GM23338 (cell line): ENCODE data around the gene SURF1. TPM values are rescaled to one million over a fixed set of nuclear protein-coding genes. Genes with fewer than 3 reads are reported as not detected.

Source experiments
- ATAC-seq: fragments of 200-7000 bp; cut with Tn5 transposase; 3 replicates; pipeline ENCODE4 v1.9.1; 2020
- DNase-seq: peaks from one replicate; pipeline ENCODE4 v3.0.0-alpha.2; 2015; ENCODE audit warnings: low spot score
- H2AFZ ChIP-seq: fragments of 200-600 bp; sonication (generic); 2 replicates; pipeline ENCODE4 v1.8.0; 2016; ENCODE audit warnings: antibody characterized with exemption, mild to moderate bottlenecking, moderate library complexity
- H3F3A ChIP-seq: fragments of 200-600 bp; sonication (generic); replicated peaks from 2 replicates; pipeline ENCODE4 v1.8.0; 2017; ENCODE audit warnings: antibody characterized with exemption, mixed run types, low read depth
- H3K27ac ChIP-seq: fragments of 200-600 bp; sonication (generic); 2 replicates; pipeline ENCODE4 v1.6.1; 2016; ENCODE audit warnings: low read depth
- H3K27me3 ChIP-seq: fragments of 200-600 bp; sonication (generic); 2 replicates; pipeline ENCODE4 v1.8.0; 2016; ENCODE audit warnings: mild to moderate bottlenecking, mixed run types, moderate library complexity; ENCODE audit not compliant: insufficient read depth
- H3K36me3 ChIP-seq: fragments of 200-600 bp; sonication (generic); 2 replicates; pipeline ENCODE4 v1.8.0; 2016; ENCODE audit warnings: mild to moderate bottlenecking; ENCODE audit not compliant: insufficient read depth
- H3K4me1 ChIP-seq: fragments of 200-600 bp; sonication (generic); 2 replicates; pipeline ENCODE4 v1.8.0; 2016; ENCODE audit warnings: mild to moderate bottlenecking, moderate library complexity; ENCODE audit not compliant: insufficient read depth
- H3K4me2 ChIP-seq: fragments of 200-600 bp; sonication (generic); 2 replicates; pipeline ENCODE4 v1.7.1; 2017; ENCODE audit warnings: mixed run types
- H3K4me3 ChIP-seq: fragments of 200-600 bp; sonication (generic); 2 replicates; pipeline ENCODE4 v1.6.1; 2016; ENCODE audit warnings: mixed run types
- H3K79me2 ChIP-seq: fragments of 200-600 bp; sonication (generic); replicated peaks from 2 replicates; pipeline ENCODE4 v1.8.0; 2017; ENCODE audit warnings: mild to moderate bottlenecking; ENCODE audit not compliant: insufficient read depth
- H3K9me2 ChIP-seq: fragments of 200-600 bp; sonication (generic); 2 replicates; pipeline ENCODE4 v1.8.0; 2017; ENCODE audit not compliant: insufficient read depth
- H4K20me1 ChIP-seq: fragments of 200-600 bp; sonication (generic); replicated peaks from 2 replicates; pipeline ENCODE4 v1.8.0; 2017; ENCODE audit warnings: mild to moderate bottlenecking; ENCODE audit not compliant: insufficient read depth
- H3K27ac Mint-ChIP-seq: 2 replicates; pipeline ENCODE4 v1.8.0; 2020; ENCODE audit warnings: inconsistent platforms, mild to moderate bottlenecking, moderate library complexity, mixed read lengths
- H3K27me3 Mint-ChIP-seq: 3 replicates; pipeline ENCODE4 v1.8.0; 2022; ENCODE audit warnings: low read depth, mild to moderate bottlenecking, moderate library complexity, mixed read lengths, inconsistent platforms; ENCODE audit not compliant: insufficient read depth, poor library complexity
- H3K36me3 Mint-ChIP-seq: 3 replicates; pipeline ENCODE4 v1.8.0; 2021; ENCODE audit warnings: low read depth, mild to moderate bottlenecking, inconsistent platforms, moderate library complexity, mixed read lengths
- H3K4me1 Mint-ChIP-seq: 3 replicates; pipeline ENCODE4 v1.8.0; 2020; ENCODE audit warnings: mild to moderate bottlenecking, inconsistent platforms, mixed read lengths
- H3K4me3 Mint-ChIP-seq: 3 replicates; pipeline ENCODE4 v1.8.0; 2021; ENCODE audit warnings: moderate library complexity, mild to moderate bottlenecking, inconsistent platforms, mixed read lengths
- H3K9me3 Mint-ChIP-seq: 3 replicates; pipeline ENCODE4 v1.8.0; 2020; ENCODE audit warnings: moderate library complexity, mild to moderate bottlenecking, inconsistent platforms, mixed read lengths
- CREB1 ChIP-seq: fragments of 250-450 bp; sonication (Bioruptor Pico); IDR thresholded peaks from 2 replicates; pipeline ENCODE4 v1.5.0; 2020; ENCODE audit warnings: low read depth, mild to moderate bottlenecking, moderate library complexity
- EZH2 ChIP-seq: fragments of 200-600 bp; sonication (generic); IDR thresholded peaks from one replicate; pipeline ENCODE4 v1.8.0; 2017; ENCODE audit warnings: antibody characterized with exemption, mild to moderate bottlenecking, low read depth; ENCODE audit not compliant: unreplicated experiment
- JUNB ChIP-seq: IDR thresholded peaks from one replicate; pipeline ENCODE4 v1.6.1; 2016; ENCODE audit warnings: antibody characterized with exemption; ENCODE audit not compliant: unreplicated experiment
- NANOG ChIP-seq: IDR thresholded peaks from 2 replicates; pipeline ENCODE4 v1.6.1; 2016; ENCODE audit warnings: antibody characterized with exemption, borderline replicate concordance
- POLR2AphosphoS5 ChIP-seq: IDR thresholded peaks from 2 replicates; pipeline ENCODE4 v1.6.1; 2016; ENCODE audit warnings: antibody characterized with exemption, low read depth
- polyA plus RNA-seq: library from polyadenylated mRNA; unstranded; fragments of >200 nt; fragmentation: Nextera tagmentation; extraction: Ambion mirVana; gene quantifications from 2 replicates; pipeline ENCODE4 v1.2.1, GENCODE V29; 2016
- total RNA-seq: library from RNA; depleted of rRNA; stranded (reverse); fragments of >200 nt; shearing (Covaris generic); gene quantifications from 2 replicates; pipeline ENCODE4 v1.2.3, GENCODE V29; 2014
- TF ChIP-seq, protein P1 (sequence below): IDR thresholded peaks from 2 replicates; pipeline ENCODE4 v1.6.1; 2016; ENCODE audit warnings: antibody characterized with exemption

SURF1 gene
- total and polyA plus RNA-seq, 2 experiments from 2014 or later, result 39.1 to 52.6 TPM

DNA sequence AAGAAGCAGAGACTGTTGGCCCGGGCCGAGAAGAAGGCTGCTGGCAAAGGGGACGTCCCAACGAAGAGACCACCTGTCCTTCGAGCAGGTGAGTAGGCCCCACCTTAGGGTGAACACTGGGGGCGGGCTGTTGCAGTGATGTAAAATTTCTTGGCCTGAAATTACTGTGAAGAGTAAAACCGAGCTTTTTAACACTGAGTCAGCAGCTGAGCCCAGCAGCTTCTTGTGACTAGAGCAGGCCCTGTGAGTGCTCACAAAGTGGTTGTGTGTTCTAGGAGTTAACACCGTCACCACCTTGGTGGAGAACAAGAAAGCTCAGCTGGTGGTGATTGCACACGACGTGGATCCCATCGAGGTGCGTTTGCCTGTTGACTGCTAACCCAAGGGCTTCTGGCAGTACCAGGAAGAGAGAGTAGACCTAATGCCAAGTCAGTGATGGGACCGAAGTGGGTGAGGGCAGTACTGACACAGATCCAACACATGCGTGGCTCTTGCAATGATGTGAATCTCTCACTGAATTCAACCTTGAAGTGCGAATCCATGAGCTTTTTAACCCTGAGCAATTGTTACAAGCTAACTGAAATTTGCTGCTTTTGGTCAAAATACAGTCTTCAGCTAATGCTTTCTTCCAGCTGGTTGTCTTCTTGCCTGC lies 6.2 kb downstream of the SURF1 start:
- Histone ChIP-seq H3K27me3 (no peaks in the 10 kb centered on the region), H3K4me2 (peak overlapping the region; percentile 99), H3K9me2 (no peaks in the 10 kb centered on the region), H3K4me1 (peaks cover 20% of the 10 kb centered on the region), H4K20me1 (peaks cover 52% of the 10 kb centered on the region), H3K36me3 (peaks cover 39% of the 10 kb centered on the region), H3K4me3 (peak overlapping the region; percentile 98), H3K79me2 (peaks cover 47% of the 10 kb centered on the region), H3K27ac (peak overlapping the region; percentile 96), H2AFZ (no peak overlapping the region), H3F3A (peaks cover 56% of the 10 kb centered on the region)
- Mint-ChIP-seq H3K4me1 (peaks cover 23% of the 10 kb centered on the region), H3K27ac (peak overlapping the region; percentile 85; the same call in 1 of the 2 replicates), H3K4me3 (peak overlapping the region; percentile 94), H3K36me3 (peaks cover 74% of the 10 kb centered on the region), H3K9me3 (no peaks in the 10 kb centered on the region; the same call in 1 of the 3 replicates), H3K27me3 (peaks cover 30% of the 10 kb centered on the region)
- TF ChIP-seq EZH2, result no peak
- peak; percentile 52 for TF ChIP-seq POLR2AphosphoS5
- no peak for TF ChIP-seq CREB1 (CRISPR knock-in tag)
- no peak for TF ChIP-seq JUNB
- TF ChIP-seq, protein P1, sequence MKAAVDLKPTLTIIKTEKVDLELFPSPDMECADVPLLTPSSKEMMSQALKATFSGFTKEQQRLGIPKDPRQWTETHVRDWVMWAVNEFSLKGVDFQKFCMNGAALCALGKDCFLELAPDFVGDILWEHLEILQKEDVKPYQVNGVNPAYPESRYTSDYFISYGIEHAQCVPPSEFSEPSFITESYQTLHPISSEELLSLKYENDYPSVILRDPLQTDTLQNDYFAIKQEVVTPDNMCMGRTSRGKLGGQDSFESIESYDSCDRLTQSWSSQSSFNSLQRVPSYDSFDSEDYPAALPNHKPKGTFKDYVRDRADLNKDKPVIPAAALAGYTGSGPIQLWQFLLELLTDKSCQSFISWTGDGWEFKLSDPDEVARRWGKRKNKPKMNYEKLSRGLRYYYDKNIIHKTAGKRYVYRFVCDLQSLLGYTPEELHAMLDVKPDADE, result no peak
- DNase-seq (no peak), ATAC-seq (no peak)

DNA sequence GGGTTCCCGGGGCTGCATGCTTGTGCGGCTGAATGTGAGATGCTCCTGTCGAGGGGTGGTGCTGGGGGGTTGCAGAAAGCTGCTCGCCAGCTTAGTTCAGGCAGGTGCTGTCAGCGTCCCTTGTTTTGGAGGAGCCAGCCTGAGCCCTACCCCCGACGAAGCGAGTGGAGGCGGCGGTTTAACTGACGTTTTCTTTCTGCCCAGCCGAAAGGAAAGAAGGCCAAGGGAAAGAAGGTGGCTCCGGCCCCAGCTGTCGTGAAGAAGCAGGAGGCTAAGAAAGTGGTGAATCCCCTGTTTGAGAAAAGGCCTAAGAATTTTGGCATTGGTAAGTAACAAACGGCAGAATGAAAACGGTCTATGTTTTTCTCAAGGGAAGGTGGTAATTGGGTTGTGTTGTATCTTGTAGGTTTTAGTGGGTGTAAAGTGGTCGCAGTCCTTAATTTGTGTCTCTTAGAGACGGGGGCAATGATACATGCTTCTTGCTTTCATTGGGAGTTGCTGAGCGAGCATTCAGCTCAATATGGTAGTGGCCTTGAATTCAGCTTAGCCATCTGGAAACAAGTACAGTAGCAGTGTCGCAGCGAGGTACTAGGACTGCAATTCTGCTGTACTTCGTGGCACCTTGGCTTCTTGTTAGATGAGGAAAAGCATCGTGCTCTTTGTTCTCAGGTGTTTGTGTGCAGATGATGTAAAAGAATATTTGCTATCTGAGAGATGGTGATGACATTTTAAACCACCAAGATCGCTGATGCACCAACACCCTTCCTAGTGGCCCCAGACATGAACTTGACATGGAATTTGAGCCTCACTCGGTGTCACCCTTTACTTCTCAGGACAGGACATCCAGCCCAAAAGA lies 7.3 kb downstream of the SURF1 start:
- H3F3A ChIP-seq, result peaks cover 61% of the 10 kb centered on the region
- peaks cover 86% of the 10 kb centered on the region for H3K36me3 Mint-ChIP-seq
- H3K27me3 ChIP-seq, result no peaks in the 10 kb centered on the region
- no peaks in the 10 kb centered on the region for H3K9me2 ChIP-seq
- H3K27me3 Mint-ChIP-seq, result peaks cover 28% of the 10 kb centered on the region
- no peak overlapping the region for H2AFZ ChIP-seq
- H3K4me1 ChIP-seq, result peaks cover 20% of the 10 kb centered on the region
- H3K4me1 Mint-ChIP-seq, result peaks cover 23% of the 10 kb centered on the region
- H3K4me3 ChIP-seq, result peak overlapping the region; percentile 98
- H3K27ac Mint-ChIP-seq, result peak overlapping the region; percentile 100
- DNase-seq (no peak), ATAC-seq (no peak)
- H4K20me1 ChIP-seq, result peaks cover 52% of the 10 kb centered on the region
- peak overlapping the region; percentile 94 for H3K4me3 Mint-ChIP-seq
- H3K27ac ChIP-seq, result peak overlapping the region; percentile 96
- no peak for TF ChIP-seq NANOG
- H3K79me2 ChIP-seq, result peaks cover 43% of the 10 kb centered on the region
- H3K9me3 Mint-ChIP-seq, result no peaks in the 10 kb centered on the region; the same call in 1 of the 3 replicates
- H3K4me2 ChIP-seq, result peak overlapping the region; percentile 99
- peaks cover 42% of the 10 kb centered on the region for H3K36me3 ChIP-seq
